HepG2 (cell line): ENCODE measurements around the gene KANK3. TPM values are rescaled to one million over a fixed set of nuclear protein-coding genes. Genes with fewer than 3 reads are reported as not detected.

Source experiments
- ELF1 ChIP-seq: sonication (generic); formaldehyde crosslinking; IDR thresholded peaks from 2 replicates; pipeline ENCODE4 v1.4.0; 2020; ENCODE audit warnings: missing genetic modification reagents
- GTF2F1 ChIP-seq: fragments of 150-350 bp; IDR thresholded peaks from 2 replicates; pipeline ENCODE4 v1.6.1; 2014; ENCODE audit warnings: low read length
- KMT2B ChIP-seq: IDR thresholded peaks from 2 replicates; pipeline ENCODE4 v1.6.1; 2016; ENCODE audit warnings: missing genetic modification reagents, missing compliant biosample characterization
- NFATC3 ChIP-seq: sonication (generic); formaldehyde crosslinking; IDR thresholded peaks from 2 replicates; pipeline ENCODE4 v1.5.1; 2020; ENCODE audit warnings: mild to moderate bottlenecking, missing genetic modification reagents
- NRL ChIP-seq: sonication (generic); formaldehyde crosslinking; IDR thresholded peaks from 2 replicates; pipeline ENCODE4 v1.5.0; 2020; ENCODE audit warnings: missing genetic modification reagents, mild to moderate bottlenecking, moderate library complexity, borderline replicate concordance
- ONECUT2 ChIP-seq: sonication (generic); formaldehyde crosslinking; IDR thresholded peaks from 2 replicates; pipeline ENCODE4 v1.4.0; 2020; ENCODE audit warnings: missing genetic modification reagents
- PITX1 ChIP-seq: sonication (generic); formaldehyde crosslinking; IDR thresholded peaks from 2 replicates; pipeline ENCODE4 v1.5.1; 2020; ENCODE audit warnings: mild to moderate bottlenecking, missing genetic modification reagents
- POLR2AphosphoS5 ChIP-seq: IDR thresholded peaks from 2 replicates; pipeline ENCODE4 v1.6.1; 2012; ENCODE audit warnings: low read depth, low read length
- SOX5 ChIP-seq: IDR thresholded peaks from 2 replicates; pipeline ENCODE4 v1.6.1; 2016; ENCODE audit warnings: borderline replicate concordance
- SP2 ChIP-seq: sonication (generic); formaldehyde crosslinking; IDR thresholded peaks from 2 replicates; pipeline ENCODE4 v1.5.1; 2020; ENCODE audit warnings: mild to moderate bottlenecking, missing genetic modification reagents
- TBL1XR1 ChIP-seq: fragments of 150-350 bp; IDR thresholded peaks from 2 replicates; pipeline ENCODE4 v1.6.1; 2014; ENCODE audit warnings: borderline replicate concordance, low read length; ENCODE audit not compliant: partially characterized antibody
- ZBTB7A ChIP-seq: sonication (generic); formaldehyde crosslinking; IDR thresholded peaks from 2 replicates; pipeline ENCODE4 v1.8.0; 2022; ENCODE audit warnings: mild to moderate bottlenecking, missing genetic modification reagents
- ZFX ChIP-seq: sonication (generic); formaldehyde crosslinking; IDR thresholded peaks from 2 replicates; pipeline ENCODE4 v1.4.0; 2020; ENCODE audit warnings: mild to moderate bottlenecking, low read depth, missing genetic modification reagents, moderate library complexity
- ZKSCAN5 ChIP-seq: sonication (generic); formaldehyde crosslinking; IDR thresholded peaks from 2 replicates; pipeline ENCODE4 v1.5.1; 2020; ENCODE audit warnings: mild to moderate bottlenecking, missing genetic modification reagents
- ZKSCAN8 ChIP-seq: IDR thresholded peaks from 2 replicates; pipeline ENCODE4 v1.6.1; 2016; ENCODE audit warnings: borderline replicate concordance, missing genetic modification reagents, missing compliant biosample characterization
- ZNF331 ChIP-seq: sonication (generic); formaldehyde crosslinking; IDR thresholded peaks from 2 replicates; pipeline ENCODE4 v1.4.0; 2020; ENCODE audit warnings: missing genetic modification reagents
- ZNF34 ChIP-seq: sonication (generic); formaldehyde crosslinking; IDR thresholded peaks from 2 replicates; pipeline ENCODE4 v1.4.0; 2020; ENCODE audit warnings: mild to moderate bottlenecking, missing genetic modification reagents, borderline replicate concordance
- ZNF558 ChIP-seq: sonication (generic); formaldehyde crosslinking; IDR thresholded peaks from 2 replicates; pipeline ENCODE4 v1.9.0; 2022; ENCODE audit warnings: mild to moderate bottlenecking, missing genetic modification reagents, borderline replicate concordance
- ZNF782 ChIP-seq: sonication (generic); formaldehyde crosslinking; IDR thresholded peaks from 2 replicates; pipeline ENCODE4 v1.4.0; 2020; ENCODE audit warnings: missing genetic modification reagents, mild to moderate bottlenecking, borderline replicate concordance
- ZNF788 ChIP-seq: sonication (generic); formaldehyde crosslinking; IDR thresholded peaks from 2 replicates; pipeline ENCODE4 v1.5.0; 2020; ENCODE audit warnings: mild to moderate bottlenecking, missing genetic modification reagents, borderline replicate concordance
- ZNF839 ChIP-seq: sonication (generic); formaldehyde crosslinking; IDR thresholded peaks from 2 replicates; pipeline ENCODE4 v1.4.0; 2020; ENCODE audit warnings: missing genetic modification reagents, mild to moderate bottlenecking, borderline replicate concordance
- polyA plus RNA-seq, 8 experiments: library from polyadenylated mRNA; depleted of rRNA in 3 of 8; stranded (reverse) in 7 of 8; unstranded in 1 of 8; fragments of >200 nt; fragmentation: Illumina TruSeq in 4 of 8; extraction: Trizol in 4 of 8; gene quantifications; 2 replicates each; pipeline versions ENCODE4 v1.2.1 to v1.2.3, GENCODE V29; 2011 to 2016; ENCODE audit warnings: low read depth in 4 of 8, missing spikeins in 1 of 8, mixed read lengths in 1 of 8; ENCODE audit not compliant: insufficient read depth in 1 of 8
- total RNA-seq, 5 experiments: library from RNA; depleted of rRNA; stranded (reverse); fragments of >200 nt; fragmentation: Illumina TruSeq; extraction: Trizol; gene quantifications; 2 replicates each; pipeline ENCODE4 v1.2.3, GENCODE V29; 2016; ENCODE audit warnings: low read depth in 1 of 5
- TF ChIP-seq, protein P1 (sequence below): sonication (generic); formaldehyde crosslinking; IDR thresholded peaks from 2 replicates; pipeline ENCODE4 v1.5.0; 2020; ENCODE audit warnings: missing genetic modification reagents, mild to moderate bottlenecking, borderline replicate concordance
- TF ChIP-seq, protein P2 (sequence below): sonication (generic); formaldehyde crosslinking; conservative IDR thresholded peaks from 2 replicates; pipeline ENCODE4 v1.5.0; 2020; ENCODE audit warnings: missing genetic modification reagents
- TF ChIP-seq, protein P3 (sequence below): sonication (generic); formaldehyde crosslinking; IDR thresholded peaks from 2 replicates; pipeline ENCODE4 v1.9.0; 2021; ENCODE audit warnings: missing genetic modification reagents, mild to moderate bottlenecking, borderline replicate concordance

Gene KANK3
- total and polyA plus RNA-seq, 2 of the 13 experiments (the other 11 are each of a cell fraction or from before 2014, with no cell fraction given) = 0.15 to 0.20 TPM

DNA sequence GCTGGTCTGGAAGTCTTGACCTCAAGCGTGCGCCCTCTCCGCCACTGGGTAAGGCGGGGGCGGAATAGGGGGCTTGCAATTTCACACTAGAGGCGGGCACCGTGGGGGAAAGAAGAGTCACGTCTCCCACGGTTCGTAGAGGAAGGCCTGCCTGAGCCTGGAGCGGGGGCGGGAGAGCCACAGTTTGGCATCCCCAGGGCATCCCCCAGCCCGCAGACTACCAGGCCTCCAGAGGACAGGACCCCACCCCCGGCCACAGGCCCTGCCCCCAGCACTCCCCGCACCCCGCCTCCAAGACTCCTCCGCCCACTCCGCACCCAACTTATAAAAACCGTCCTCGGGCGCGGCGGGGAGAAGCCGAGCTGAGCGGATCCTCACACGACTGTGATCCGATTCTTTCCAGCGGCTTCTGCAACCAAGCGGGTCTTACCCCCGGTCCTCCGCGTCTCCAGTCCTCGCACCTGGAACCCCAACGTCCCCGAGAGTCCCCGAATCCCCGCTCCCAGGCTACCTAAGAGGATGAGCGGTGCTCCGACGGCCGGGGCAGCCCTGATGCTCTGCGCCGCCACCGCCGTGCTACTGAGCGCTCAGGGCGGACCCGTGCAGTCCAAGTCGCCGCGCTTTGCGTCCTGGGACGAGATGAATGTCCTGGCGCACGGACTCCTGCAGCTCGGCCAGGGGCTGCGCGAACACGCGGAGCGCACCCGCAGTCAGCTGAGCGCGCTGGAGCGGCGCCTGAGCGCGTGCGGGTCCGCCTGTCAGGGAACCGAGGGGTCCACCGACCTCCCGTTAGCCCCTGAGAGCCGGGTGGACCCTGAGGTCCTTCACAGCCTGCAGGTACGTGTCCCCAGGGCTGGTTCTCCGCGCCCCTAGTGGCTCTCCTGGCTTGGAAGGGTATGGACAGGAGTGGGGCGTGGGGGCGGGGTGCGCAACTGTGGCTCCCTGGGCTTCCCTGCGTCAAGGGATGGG, 21.0 kb upstream of the KANK3 start, which contains the start of gene ANGPTL4 (continued):
- 0 out of 2 replicates have a peak, but pooled peaks have one; percentile 46 for TF ChIP-seq ZNF34 (CRISPR knock-in tag)
- no peak for TF ChIP-seq SOX5
- TF ChIP-seq ONECUT2 = no peak
- TF ChIP-seq SP2 (CRISPR knock-in tag) = no peak
- TF ChIP-seq ZBTB7A = peak; percentile 83; the same call in 1 of the 2 replicates
- TF ChIP-seq, protein P1, sequence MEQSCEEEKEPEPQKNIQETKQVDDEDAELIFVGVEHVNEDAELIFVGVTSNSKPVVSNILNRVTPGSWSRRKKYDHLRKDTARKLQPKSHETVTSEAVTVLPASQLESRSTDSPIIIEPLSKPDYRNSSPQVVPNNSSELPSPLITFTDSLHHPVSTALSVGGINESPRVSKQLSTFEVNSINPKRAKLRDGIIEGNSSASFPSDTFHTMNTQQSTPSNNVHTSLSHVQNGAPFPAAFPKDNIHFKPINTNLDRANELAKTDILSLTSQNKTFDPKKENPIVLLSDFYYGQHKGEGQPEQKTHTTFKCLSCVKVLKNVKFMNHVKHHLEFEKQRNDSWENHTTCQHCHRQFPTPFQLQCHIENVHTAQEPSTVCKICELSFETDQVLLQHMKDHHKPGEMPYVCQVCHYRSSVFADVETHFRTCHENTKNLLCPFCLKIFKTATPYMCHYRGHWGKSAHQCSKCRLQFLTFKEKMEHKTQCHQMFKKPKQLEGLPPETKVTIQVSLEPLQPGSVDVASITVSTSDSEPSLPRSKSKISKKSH (CRISPR knock-in tag) = peak; percentile 66; the same call in 1 of the 2 replicates
- peak; percentile 87 for TF ChIP-seq POLR2AphosphoS5
- no peak for TF ChIP-seq GTF2F1
- no peak for TF ChIP-seq ZKSCAN8 (CRISPR knock-in tag)
- TF ChIP-seq ELF1 (CRISPR knock-in tag) = no peak
- TF ChIP-seq ZNF788 (CRISPR knock-in tag) = no peak
- TF ChIP-seq ZNF782 (CRISPR knock-in tag) = 0 out of 2 replicates have a peak, but pooled peaks have one; percentile 65
- TF ChIP-seq, protein P2, sequence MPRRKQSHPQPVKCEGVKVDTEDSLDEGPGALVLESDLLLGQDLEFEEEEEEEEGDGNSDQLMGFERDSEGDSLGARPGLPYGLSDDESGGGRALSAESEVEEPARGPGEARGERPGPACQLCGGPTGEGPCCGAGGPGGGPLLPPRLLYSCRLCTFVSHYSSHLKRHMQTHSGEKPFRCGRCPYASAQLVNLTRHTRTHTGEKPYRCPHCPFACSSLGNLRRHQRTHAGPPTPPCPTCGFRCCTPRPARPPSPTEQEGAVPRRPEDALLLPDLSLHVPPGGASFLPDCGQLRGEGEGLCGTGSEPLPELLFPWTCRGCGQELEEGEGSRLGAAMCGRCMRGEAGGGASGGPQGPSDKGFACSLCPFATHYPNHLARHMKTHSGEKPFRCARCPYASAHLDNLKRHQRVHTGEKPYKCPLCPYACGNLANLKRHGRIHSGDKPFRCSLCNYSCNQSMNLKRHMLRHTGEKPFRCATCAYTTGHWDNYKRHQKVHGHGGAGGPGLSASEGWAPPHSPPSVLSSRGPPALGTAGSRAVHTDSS = no peak
- TF ChIP-seq ZKSCAN5 (CRISPR knock-in tag) = no peak
- no peak; the same call in 1 of the 2 replicates for TF ChIP-seq ZNF839
- TF ChIP-seq ZFX (CRISPR knock-in tag) = no peak
- TF ChIP-seq KMT2B (CRISPR knock-in tag) = 0 out of 2 replicates have a peak, but pooled peaks have one; percentile 33
- 0 out of 2 replicates have a peak, but pooled peaks have one; percentile 11 for TF ChIP-seq ZNF331
- TF ChIP-seq, protein P3, sequence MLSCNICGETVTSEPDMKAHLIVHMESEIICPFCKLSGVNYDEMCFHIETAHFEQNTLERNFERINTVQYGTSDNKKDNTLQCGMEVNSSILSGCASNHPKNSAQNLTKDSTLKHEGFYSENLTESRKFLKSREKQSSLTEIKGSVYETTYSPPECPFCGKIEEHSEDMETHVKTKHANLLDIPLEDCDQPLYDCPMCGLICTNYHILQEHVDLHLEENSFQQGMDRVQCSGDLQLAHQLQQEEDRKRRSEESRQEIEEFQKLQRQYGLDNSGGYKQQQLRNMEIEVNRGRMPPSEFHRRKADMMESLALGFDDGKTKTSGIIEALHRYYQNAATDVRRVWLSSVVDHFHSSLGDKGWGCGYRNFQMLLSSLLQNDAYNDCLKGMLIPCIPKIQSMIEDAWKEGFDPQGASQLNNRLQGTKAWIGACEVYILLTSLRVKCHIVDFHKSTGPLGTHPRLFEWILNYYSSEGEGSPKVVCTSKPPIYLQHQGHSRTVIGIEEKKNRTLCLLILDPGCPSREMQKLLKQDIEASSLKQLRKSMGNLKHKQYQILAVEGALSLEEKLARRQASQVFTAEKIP (CRISPR knock-in tag) = no peak
- TF ChIP-seq PITX1 (CRISPR knock-in tag) = 0 out of 2 replicates have a peak, but pooled peaks have one; percentile 23
- no peak for TF ChIP-seq ZNF558 (CRISPR knock-in tag)
- no peak for TF ChIP-seq NFATC3
- TF ChIP-seq TBL1XR1 = no peak
- no peak for TF ChIP-seq NRL
